Neural progenitor cell (in vitro differentiated cells): ENCODE results near the gene TMEM184A. TPM values are rescaled to one million over a fixed set of nuclear protein-coding genes. Genes with fewer than 3 reads are reported as not detected.

Experiments
- DNase-seq: peaks from one replicate; pipeline ENCODE4 v3.0.0-alpha.2; 2016; ENCODE audit warnings: low spot score
- H2AFZ ChIP-seq: fragments of 200-600 bp; sonication (generic); replicated peaks from 2 replicates; pipeline ENCODE4 v1.6.1; 2016; ENCODE audit warnings: antibody characterized with exemption
- H3F3A ChIP-seq: fragments of 200-600 bp; sonication (generic); 2 replicates; pipeline ENCODE4 v1.6.1; 2016; ENCODE audit warnings: antibody characterized with exemption, low read depth
- H3K27ac ChIP-seq: fragments of 200-600 bp; sonication (generic); 2 replicates; pipeline ENCODE4 v1.5.1; 2016; ENCODE audit warnings: mild to moderate bottlenecking
- H3K27me3 ChIP-seq: fragments of 200-600 bp; sonication (generic); 2 replicates; pipeline ENCODE4 v1.6.1; 2016; ENCODE audit warnings: mild to moderate bottlenecking, moderate library complexity
- H3K36me3 ChIP-seq: fragments of 200-600 bp; sonication (generic); 2 replicates; pipeline ENCODE4 v1.5.1; 2016
- H3K4me1 ChIP-seq: fragments of 200-600 bp; sonication (generic); 2 replicates; pipeline ENCODE4 v1.6.1; 2016; ENCODE audit warnings: mixed run types
- H3K4me2 ChIP-seq: fragments of 200-600 bp; sonication (generic); 2 replicates; pipeline ENCODE4 v1.6.1; 2016
- H3K4me3 ChIP-seq: fragments of 200-600 bp; sonication (generic); 2 replicates; pipeline ENCODE4 v1.5.1; 2016
- H3K79me2 ChIP-seq: fragments of 200-600 bp; sonication (generic); 2 replicates; pipeline ENCODE4 v1.6.1; 2016; ENCODE audit warnings: low read depth
- H3K9ac ChIP-seq: fragments of 200-600 bp; sonication (generic); 2 replicates; pipeline ENCODE4 v1.6.1; 2016
- H3K9me3 ChIP-seq: fragments of 200-600 bp; sonication (generic); 2 replicates; pipeline ENCODE4 v1.5.1; 2016; ENCODE audit warnings: low read depth
- H4K20me1 ChIP-seq: fragments of 200-600 bp; sonication (generic); 2 replicates; pipeline ENCODE4 v1.6.1; 2016; ENCODE audit warnings: low read depth
- H3K27ac Mint-ChIP-seq: 3 replicates; pipeline ENCODE4 v1.8.0; 2021; ENCODE audit warnings: mixed read lengths
- H3K27me3 Mint-ChIP-seq: 2 replicates; pipeline ENCODE4 v1.8.0; 2022; ENCODE audit warnings: low read depth, mild to moderate bottlenecking, inconsistent platforms, moderate library complexity, mixed read lengths; ENCODE audit not compliant: insufficient read depth
- H3K36me3 Mint-ChIP-seq: 3 replicates; pipeline ENCODE4 v1.8.0; 2021; ENCODE audit warnings: mixed read lengths
- H3K4me1 Mint-ChIP-seq: 3 replicates; pipeline ENCODE4 v1.8.0; 2021; ENCODE audit warnings: mixed read lengths
- H3K4me3 Mint-ChIP-seq: 3 replicates; pipeline ENCODE4 v1.8.0; 2021; ENCODE audit warnings: mild to moderate bottlenecking, moderate library complexity, mixed read lengths
- H3K9me3 Mint-ChIP-seq: 3 replicates; pipeline ENCODE4 v1.8.0; 2020; ENCODE audit warnings: mixed read lengths
- EZH2 ChIP-seq: fragments of 200-600 bp; sonication (generic); IDR thresholded peaks from 2 replicates; pipeline ENCODE4 v1.6.1; 2017; ENCODE audit warnings: antibody characterized with exemption, mild to moderate bottlenecking, moderate library complexity
- EZH2phosphoT487 ChIP-seq: fragments of 200-600 bp; sonication (generic); IDR thresholded peaks from 2 replicates; pipeline ENCODE4 v1.6.1; 2017; ENCODE audit warnings: antibody characterized with exemption
- total RNA-seq: library from RNA; depleted of rRNA; stranded (reverse); fragments of >200 nt; gene quantifications from 2 replicates; pipeline ENCODE4 v1.2.3, GENCODE V29; 2015; ENCODE audit warnings: low replicate concordance
- TF ChIP-seq, protein P1 (sequence below): fragments of 200-600 bp; sonication (generic); IDR thresholded peaks from 2 replicates; pipeline ENCODE4 v1.5.1; 2017; ENCODE audit warnings: antibody characterized with exemption, mild to moderate bottlenecking

TMEM184A gene
- total RNA-seq, 1 donor from 2014 or later: 0.17 TPM

DNA sequence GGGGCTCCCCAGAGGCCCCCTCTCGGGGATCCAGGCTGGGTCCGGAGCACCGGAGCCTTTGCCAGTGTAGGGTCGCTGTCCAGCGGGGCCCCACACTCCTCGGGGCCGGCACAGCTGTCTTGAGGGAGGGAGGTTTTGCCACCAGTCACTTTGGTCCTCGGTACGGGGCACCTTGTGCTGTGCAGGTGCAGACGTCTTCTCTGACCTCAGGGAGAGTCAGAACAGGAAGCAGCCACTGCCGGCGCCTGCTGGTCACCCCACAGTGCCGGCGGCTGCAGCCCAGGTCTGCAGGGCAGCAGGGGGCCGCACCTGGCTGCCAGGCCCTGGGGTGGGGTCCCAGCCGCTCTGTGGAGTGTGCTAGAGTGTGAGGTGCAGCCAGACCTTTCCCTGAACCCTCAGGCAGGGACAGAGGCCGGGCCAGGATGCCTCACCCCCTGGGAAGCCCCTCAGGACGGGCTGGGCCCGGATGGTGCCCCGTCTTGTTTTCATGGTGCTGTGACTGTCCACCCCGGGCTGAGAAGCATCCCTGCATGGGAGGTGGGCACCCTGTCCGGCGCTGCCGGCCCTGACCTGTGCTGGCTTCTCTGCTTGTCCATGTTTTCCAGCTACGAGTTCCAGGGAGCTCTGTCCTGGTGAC lies 17.3 kb downstream of the TMEM184A start:
- Histone ChIP-seq H3K4me2 (no peak overlapping the region), H3K4me1 (peaks cover 22% of the 10 kb centered on the region), H2AFZ (no peak overlapping the region), H3K79me2 (no peaks in the 10 kb centered on the region), H3K4me3 (no peak overlapping the region), H3K9me3 (no peaks in the 10 kb centered on the region), H3F3A (no peaks in the 10 kb centered on the region), H3K9ac (no peak overlapping the region), H3K27ac (no peak overlapping the region), H3K36me3 (no peaks in the 10 kb centered on the region), H4K20me1 (peaks cover 33% of the 10 kb centered on the region), H3K27me3 (no peaks in the 10 kb centered on the region)
- Mint-ChIP-seq H3K4me3 (peak overlapping the region; percentile 15), H3K27ac (peak overlapping the region; percentile 72), H3K27me3 (peaks cover 8% of the 10 kb centered on the region), H3K36me3 (no peaks in the 10 kb centered on the region), H3K9me3 (no peaks in the 10 kb centered on the region), H3K4me1 (peaks cover 25% of the 10 kb centered on the region)
- TF ChIP-seq EZH2phosphoT487 (no peak), EZH2 (no peak)
- TF ChIP-seq, protein P1, sequence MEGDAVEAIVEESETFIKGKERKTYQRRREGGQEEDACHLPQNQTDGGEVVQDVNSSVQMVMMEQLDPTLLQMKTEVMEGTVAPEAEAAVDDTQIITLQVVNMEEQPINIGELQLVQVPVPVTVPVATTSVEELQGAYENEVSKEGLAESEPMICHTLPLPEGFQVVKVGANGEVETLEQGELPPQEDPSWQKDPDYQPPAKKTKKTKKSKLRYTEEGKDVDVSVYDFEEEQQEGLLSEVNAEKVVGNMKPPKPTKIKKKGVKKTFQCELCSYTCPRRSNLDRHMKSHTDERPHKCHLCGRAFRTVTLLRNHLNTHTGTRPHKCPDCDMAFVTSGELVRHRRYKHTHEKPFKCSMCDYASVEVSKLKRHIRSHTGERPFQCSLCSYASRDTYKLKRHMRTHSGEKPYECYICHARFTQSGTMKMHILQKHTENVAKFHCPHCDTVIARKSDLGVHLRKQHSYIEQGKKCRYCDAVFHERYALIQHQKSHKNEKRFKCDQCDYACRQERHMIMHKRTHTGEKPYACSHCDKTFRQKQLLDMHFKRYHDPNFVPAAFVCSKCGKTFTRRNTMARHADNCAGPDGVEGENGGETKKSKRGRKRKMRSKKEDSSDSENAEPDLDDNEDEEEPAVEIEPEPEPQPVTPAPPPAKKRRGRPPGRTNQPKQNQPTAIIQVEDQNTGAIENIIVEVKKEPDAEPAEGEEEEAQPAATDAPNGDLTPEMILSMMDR: no peak
- no peak for DNase-seq

DNA sequence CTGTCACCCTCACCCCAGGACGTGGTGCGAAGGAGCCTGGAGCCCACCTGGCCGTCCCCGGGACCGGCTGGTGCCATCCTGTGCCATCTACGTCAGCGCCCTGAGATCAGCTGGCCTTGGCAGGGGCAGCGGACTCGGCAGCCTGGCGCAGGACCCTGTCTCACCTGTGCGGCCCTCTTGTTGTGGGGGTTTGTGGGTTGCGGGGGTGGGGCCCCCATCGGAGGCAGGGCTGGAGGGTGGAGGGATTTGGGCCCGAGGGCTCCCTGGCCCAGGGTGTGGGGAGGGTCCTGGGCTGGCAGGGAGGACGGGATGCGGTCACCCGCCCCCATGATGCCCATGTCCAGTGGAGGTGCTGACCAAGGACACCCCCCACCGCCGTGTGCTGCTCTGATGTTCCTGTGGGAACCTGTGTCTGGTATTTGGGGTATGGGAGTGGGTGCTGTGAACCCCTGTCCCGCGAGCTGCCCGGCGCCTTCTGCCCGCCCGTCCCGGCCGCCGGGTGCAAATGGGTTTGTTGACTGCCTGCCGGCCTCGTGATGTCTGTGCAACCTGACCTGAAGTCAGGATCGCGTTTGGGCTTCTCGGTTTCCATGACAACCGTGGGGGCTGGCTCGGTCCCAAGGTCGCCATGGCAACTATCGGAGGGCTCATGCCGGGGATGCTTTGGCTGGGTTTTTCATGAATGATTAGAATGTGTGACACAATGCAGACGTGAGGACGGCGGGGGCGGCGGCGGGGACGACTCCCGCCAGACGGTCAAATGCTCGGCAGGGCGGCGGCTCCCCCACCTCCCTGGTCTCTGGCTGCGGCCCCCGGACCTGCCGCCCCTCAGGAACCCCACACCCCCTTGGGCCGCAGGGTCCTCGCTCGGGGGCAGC lies 18.2 kb downstream of the TMEM184A start:
- Histone ChIP-seq H4K20me1 (peaks cover 41% of the 10 kb centered on the region), H3F3A (peaks cover 2% of the 10 kb centered on the region), H2AFZ (no peak overlapping the region), H3K9me3 (no peaks in the 10 kb centered on the region), H3K9ac (no peak overlapping the region), H3K79me2 (no peaks in the 10 kb centered on the region), H3K4me2 (peak overlapping the region; percentile 43), H3K4me1 (peaks cover 22% of the 10 kb centered on the region), H3K36me3 (no peaks in the 10 kb centered on the region), H3K27me3 (peaks cover 5% of the 10 kb centered on the region), H3K27ac (no peak overlapping the region), H3K4me3 (no peak overlapping the region)
- Mint-ChIP-seq H3K4me3 (peak overlapping the region; percentile 85), H3K27me3 (peaks cover 8% of the 10 kb centered on the region), H3K36me3 (no peaks in the 10 kb centered on the region), H3K9me3 (no peaks in the 10 kb centered on the region), H3K4me1 (peaks cover 34% of the 10 kb centered on the region), H3K27ac (peak overlapping the region; percentile 99)
- DNase-seq: peak; percentile 83
- TF ChIP-seq EZH2 (no peak), EZH2phosphoT487 (no peak)
- TF ChIP-seq, protein P1: no peak

DNA sequence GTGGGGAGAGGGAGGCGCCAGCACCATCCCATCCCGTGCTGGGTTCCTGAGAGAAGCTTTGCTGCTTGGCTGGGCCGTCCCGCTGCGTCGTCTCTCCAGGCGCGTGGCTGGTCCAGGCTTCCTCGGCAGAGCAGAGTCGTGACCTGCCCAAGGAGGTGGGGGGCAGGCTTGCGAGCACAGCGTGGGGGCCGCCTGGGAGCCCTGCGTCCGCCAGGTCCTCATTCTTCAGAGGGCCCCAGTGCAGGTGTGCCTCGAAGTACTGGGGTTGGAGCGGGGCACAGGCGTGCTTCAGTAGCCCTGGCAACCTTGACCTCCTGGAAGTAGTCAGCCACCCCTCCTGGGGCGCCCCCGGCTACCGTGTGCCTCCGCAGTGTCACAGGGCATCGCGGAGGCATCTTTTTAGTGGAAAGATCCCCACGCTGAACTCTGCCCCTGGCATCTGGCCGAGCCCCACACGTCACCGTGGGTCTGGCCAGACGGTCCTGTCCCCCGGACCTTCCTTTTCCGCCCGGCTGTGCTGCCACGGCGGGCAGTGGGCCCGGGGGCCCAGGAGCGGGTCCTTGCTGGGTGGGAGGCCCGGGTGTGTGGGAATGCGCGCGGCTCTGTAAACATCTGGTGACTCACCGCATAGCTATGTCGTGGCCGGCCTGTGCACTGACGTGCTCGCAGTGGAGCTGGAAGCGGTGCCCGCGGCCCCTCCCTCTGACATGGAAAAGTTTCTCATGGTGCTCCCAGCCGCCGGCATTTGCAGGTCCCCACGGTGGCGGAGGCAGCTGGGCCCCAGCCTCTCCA lies 19.1 kb downstream of the TMEM184A start:
- Mint-ChIP-seq H3K27me3 (peaks cover 4% of the 10 kb centered on the region), H3K27ac (peak overlapping the region; percentile 98), H3K9me3 (no peaks in the 10 kb centered on the region), H3K4me1 (peaks cover 42% of the 10 kb centered on the region), H3K4me3 (peak overlapping the region; percentile 77), H3K36me3 (no peaks in the 10 kb centered on the region)
- Histone ChIP-seq H3K9ac (no peak overlapping the region), H3K4me1 (peaks cover 22% of the 10 kb centered on the region), H3K36me3 (no peaks in the 10 kb centered on the region), H4K20me1 (peaks cover 47% of the 10 kb centered on the region), H3K4me3 (no peak overlapping the region), H3K79me2 (no peaks in the 10 kb centered on the region), H3F3A (peaks cover 11% of the 10 kb centered on the region), H2AFZ (no peak overlapping the region), H3K4me2 (peak overlapping the region; percentile 43), H3K27ac (no peak overlapping the region), H3K27me3 (peaks cover 13% of the 10 kb centered on the region), H3K9me3 (no peaks in the 10 kb centered on the region)
- DNase-seq: peak; percentile 83
- TF ChIP-seq, protein P1: no peak
- TF ChIP-seq EZH2phosphoT487 (no peak), EZH2 (no peak)
